PFSK-1 (cell line): ENCODE results near the gene HTT.

Source experiments
- FOXP2 ChIP-seq: optimal IDR thresholded peaks from 2 replicates; pipeline ENCODE3; 2011; ENCODE audit warnings: borderline replicate concordance, control low read depth, inconsistent platforms; ENCODE audit not compliant: insufficient read depth; ENCODE audit errors: extremely low read length, extremely low read depth
- POLR2AphosphoS5 ChIP-seq: IDR thresholded peaks from 2 replicates; pipeline ENCODE4 v1.6.1; 2012; ENCODE audit warnings: low read depth, mild to moderate bottlenecking, control low read depth, low read length, moderate library complexity
- SIN3A ChIP-seq: IDR thresholded peaks from 2 replicates; pipeline ENCODE4 v1.6.1; 2012; ENCODE audit warnings: mild to moderate bottlenecking, low read length, moderate library complexity, borderline replicate concordance; ENCODE audit not compliant: insufficient read depth
- TAF1 ChIP-seq: IDR thresholded peaks from 2 replicates; pipeline ENCODE4 v1.6.1; 2012; ENCODE audit warnings: low read length, control low read depth, borderline replicate concordance; ENCODE audit not compliant: insufficient read depth
- TF ChIP-seq, protein P1 (sequence below), 2 experiments: IDR thresholded peaks; 2 replicates each; pipeline versions ENCODE4 v1.6.1 to v1.8.0; 2011 to 2012; ENCODE audit warnings: low read depth in 2 of 2, low read length in 2 of 2, control low read depth in 1 of 2, inconsistent platforms in 1 of 2, mild to moderate bottlenecking in 1 of 2, moderate library complexity in 1 of 2; ENCODE audit not compliant: insufficient read depth in 1 of 2

Gene HTT

DNA sequence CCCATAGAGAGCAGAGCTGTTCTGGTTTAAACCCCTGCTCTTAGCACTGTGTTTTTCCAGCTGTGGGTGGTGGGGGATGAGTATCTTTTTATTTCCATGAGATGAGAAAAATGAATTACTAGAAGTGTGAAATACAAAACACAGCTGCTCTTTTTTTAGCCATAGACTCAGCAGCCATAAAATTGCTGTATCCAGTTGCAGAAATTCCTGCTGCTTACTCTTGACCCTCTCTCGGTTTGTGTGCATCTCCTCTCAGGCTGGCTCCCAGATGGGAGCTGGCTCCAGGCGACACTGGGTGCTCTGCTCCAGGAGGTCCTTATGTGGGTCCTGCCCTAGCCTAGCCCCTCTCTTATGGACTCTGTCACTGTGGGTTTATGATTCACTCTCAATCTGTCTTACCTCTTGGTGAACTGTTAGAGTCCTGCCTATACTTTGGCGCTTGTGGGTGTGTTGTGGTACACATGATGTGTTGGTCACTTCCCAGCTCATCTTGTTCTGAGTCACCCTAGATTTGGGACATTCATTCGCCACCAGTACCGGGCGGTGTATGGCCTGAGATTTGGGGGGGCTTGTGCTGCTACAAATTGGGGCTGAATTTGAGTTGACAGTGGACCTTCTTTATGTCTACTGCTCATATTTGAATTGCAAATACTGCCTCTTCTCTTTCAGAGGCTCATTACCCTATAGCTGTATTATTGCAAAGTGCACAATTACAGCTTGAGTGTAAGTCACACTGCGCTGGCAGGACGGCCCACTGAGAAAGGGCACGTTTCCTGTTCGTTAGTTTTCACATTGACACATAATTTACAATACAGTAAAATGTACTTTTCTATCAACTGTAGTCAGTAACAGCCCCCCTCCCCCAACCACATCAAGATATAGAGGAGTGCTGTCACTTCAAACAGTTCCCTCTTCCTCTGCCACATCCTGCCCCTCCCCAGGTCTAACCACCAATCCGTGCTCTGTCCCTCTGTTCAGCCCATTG lies 127.5 kb downstream of the HTT start:
- TF ChIP-seq POLR2AphosphoS5: no peak
- TF ChIP-seq, protein P1, sequence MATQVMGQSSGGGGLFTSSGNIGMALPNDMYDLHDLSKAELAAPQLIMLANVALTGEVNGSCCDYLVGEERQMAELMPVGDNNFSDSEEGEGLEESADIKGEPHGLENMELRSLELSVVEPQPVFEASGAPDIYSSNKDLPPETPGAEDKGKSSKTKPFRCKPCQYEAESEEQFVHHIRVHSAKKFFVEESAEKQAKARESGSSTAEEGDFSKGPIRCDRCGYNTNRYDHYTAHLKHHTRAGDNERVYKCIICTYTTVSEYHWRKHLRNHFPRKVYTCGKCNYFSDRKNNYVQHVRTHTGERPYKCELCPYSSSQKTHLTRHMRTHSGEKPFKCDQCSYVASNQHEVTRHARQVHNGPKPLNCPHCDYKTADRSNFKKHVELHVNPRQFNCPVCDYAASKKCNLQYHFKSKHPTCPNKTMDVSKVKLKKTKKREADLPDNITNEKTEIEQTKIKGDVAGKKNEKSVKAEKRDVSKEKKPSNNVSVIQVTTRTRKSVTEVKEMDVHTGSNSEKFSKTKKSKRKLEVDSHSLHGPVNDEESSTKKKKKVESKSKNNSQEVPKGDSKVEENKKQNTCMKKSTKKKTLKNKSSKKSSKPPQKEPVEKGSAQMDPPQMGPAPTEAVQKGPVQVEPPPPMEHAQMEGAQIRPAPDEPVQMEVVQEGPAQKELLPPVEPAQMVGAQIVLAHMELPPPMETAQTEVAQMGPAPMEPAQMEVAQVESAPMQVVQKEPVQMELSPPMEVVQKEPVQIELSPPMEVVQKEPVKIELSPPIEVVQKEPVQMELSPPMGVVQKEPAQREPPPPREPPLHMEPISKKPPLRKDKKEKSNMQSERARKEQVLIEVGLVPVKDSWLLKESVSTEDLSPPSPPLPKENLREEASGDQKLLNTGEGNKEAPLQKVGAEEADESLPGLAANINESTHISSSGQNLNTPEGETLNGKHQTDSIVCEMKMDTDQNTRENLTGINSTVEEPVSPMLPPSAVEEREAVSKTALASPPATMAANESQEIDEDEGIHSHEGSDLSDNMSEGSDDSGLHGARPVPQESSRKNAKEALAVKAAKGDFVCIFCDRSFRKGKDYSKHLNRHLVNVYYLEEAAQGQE (IDR thresholded peaks at IDR 0.05; ENCODE audit: insufficient read depth in 1 of 2, low read depth in 2 of 2, low read length in 2 of 2): no peak
- TF ChIP-seq SIN3A: no peak
- no peak for TF ChIP-seq TAF1
- no peak for TF ChIP-seq FOXP2

DNA sequence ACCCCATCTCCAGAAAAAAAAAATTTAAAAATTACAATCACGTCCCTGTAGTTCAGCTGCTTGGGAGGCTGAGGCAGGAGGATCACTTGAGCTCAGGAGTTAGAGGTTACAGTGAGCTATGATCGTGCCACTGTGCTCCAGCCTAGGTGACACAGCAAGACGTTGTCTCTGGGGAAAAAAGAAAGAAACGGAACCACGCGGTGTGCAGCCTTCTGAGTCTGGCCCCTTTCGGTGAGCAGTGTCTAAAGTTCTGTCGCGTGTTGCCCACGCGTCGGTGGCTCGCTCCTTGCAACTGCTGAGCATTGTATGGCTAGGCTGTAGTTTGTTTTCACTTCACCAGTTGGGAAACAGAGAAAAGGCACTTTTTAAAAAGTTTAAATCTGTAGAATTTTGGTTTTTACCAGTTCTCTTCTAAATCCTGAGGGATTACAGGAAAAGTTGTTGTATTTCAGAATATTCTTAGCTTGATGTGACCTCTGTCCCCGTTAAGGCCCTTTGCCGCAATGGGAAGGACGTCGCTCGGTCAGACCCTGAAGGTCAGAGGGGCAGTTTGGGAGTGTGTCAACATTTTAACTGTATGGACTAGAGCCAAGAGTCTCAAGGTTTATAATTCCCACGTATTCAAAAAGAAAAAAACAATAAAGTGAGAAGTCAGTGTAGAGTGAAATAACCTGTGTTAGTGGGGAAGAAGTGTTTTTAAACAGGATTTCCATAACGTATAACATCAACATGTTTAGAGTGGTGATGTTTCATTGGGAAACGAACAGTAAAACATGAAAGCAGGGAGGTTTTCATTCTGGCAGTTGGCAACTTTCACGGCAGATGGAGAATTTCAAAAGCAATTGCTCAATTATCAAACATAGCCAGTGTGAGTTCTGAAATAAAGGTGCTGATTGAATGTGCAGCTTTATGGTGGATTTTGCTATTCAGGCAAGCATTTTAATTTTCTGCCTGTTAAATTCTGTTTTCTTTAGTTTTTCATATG lies 128.6 kb downstream of the HTT start:
- TF ChIP-seq FOXP2: no peak

DNA sequence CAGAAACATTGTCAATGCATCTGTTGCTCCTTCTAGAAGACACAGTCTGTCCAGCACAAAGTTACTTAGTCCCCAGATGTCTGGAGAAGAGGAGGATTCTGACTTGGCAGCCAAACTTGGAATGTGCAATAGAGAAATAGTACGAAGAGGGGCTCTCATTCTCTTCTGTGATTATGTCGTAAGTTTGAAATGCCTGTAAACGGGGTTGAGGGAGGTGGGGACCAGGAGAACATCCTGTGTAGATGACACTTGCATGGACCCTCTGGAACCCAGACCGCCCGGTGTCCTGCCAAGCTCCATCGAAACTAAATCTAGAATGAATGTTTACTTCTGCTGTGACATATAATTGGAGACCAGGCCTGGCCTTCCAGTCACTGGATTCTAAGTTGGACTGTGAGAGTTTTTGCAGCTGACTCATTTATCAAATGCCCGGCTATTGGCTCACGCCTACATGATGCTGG lies 129.5 kb downstream of the HTT start:
- TF ChIP-seq POLR2AphosphoS5: no peak
- TF ChIP-seq SIN3A: no peak
- TF ChIP-seq TAF1: no peak
- TF ChIP-seq, protein P1 (IDR thresholded peaks at IDR 0.05; ENCODE audit: insufficient read depth in 1 of 2, low read depth in 2 of 2, low read length in 2 of 2): no peak
- TF ChIP-seq FOXP2: no peak

GRCh38 chr4:3205995-3206394 lies 131.5 kb downstream of the HTT start:
- TF ChIP-seq POLR2AphosphoS5 (no peak), FOXP2 (no peak), TAF1 (no peak), SIN3A (no peak)
- TF ChIP-seq, protein P1 (IDR thresholded peaks at IDR 0.05; ENCODE audit: insufficient read depth in 1 of 2, low read depth in 2 of 2, low read length in 2 of 2): no peak

DNA sequence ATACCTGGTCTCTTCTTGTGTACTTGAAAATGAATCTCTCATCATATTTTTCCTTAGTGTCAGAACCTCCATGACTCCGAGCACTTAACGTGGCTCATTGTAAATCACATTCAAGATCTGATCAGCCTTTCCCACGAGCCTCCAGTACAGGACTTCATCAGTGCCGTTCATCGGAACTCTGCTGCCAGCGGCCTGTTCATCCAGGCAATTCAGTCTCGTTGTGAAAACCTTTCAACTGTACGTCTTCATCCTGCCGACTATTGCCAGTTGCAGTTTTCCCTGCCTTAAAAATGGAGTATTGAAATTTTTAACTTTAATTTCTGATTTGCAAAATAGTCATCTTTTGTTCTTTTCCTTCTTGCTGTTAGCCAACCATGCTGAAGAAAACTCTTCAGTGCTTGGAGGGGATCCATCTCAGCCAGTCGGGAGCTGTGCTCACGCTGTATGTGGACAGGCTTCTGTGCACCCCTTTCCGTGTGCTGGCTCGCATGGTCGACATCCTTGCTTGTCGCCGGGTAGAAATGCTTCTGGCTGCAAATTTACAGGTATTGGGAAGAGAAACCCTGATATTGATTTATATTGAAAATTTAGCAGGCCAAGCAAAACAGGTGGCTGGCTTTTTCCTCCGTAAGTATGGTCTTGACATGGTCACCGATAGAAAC lies 132.1 kb downstream of the HTT start:
- TF ChIP-seq POLR2AphosphoS5 (no peak), TAF1 (no peak), SIN3A (no peak), FOXP2 (no peak)
- TF ChIP-seq, protein P1 (IDR thresholded peaks at IDR 0.05; ENCODE audit: insufficient read depth in 1 of 2, low read depth in 2 of 2, low read length in 2 of 2): no peak
